NT2/D1 (cell line): ENCODE measurements around the gene MAP4K2.

ENCODE experiments used
- YY1 ChIP-seq: IDR thresholded peaks from 2 replicates; pipeline ENCODE4 v1.6.1; 2011; ENCODE audit not compliant: insufficient read length, insufficient read depth
- ZNF274 ChIP-seq: IDR thresholded peaks from 2 replicates; pipeline ENCODE4 v1.6.1; 2011; ENCODE audit warnings: mild to moderate bottlenecking, low read depth, low read length

GRCh38 chr11:64776875-64777274 lies 26.1 kb downstream of the MAP4K2 start:
- TF ChIP-seq YY1: no peak
- TF ChIP-seq ZNF274: no peak
